Measurements from ENCODE around the gene CCDC38. TPM values are rescaled to one million over a fixed set of nuclear protein-coding genes. Genes with fewer than 3 reads are reported as not detected.

CCDC38 gene
- polyA plus RNA-seq, 1 donor from 2014 or later: not detected

GRCh38 chr12:95877622-95878021, 64.8 kb downstream of the CCDC38 start:
- Histone ChIP-seq H3K27me3 (ENCODE audit: insufficient read depth, low read depth, low read length) (no peaks in the 10 kb centered on the region), H3K9me3 (ENCODE audit: low read length) (no peaks in the 10 kb centered on the region), H2AFZ (ENCODE audit: low read depth, low read length) (no peak overlapping the region), H4K20me1 (ENCODE audit: insufficient read depth) (no peaks in the 10 kb centered on the region), H3K4me2 (ENCODE audit: low read length) (no peak overlapping the region), H3K4me3 (ENCODE audit: low read length) (no peak overlapping the region), H3K27ac (ENCODE audit: low read length) (no peak overlapping the region), H3K9me2 (ENCODE audit: insufficient read depth, low read length) (no peaks in the 10 kb centered on the region), H3K9ac (ENCODE audit: low read length) (no peak overlapping the region), H3K79me2 (replicated peaks; ENCODE audit: insufficient read depth, low read length) (no peaks in the 10 kb centered on the region), H3K36me3 (ENCODE audit: insufficient read depth, low read length) (no peaks in the 10 kb centered on the region), H3F3A (ENCODE audit: insufficient read depth, low read length, poor library complexity, severe bottlenecking) (no peaks in the 10 kb centered on the region)
- no peak for TF ChIP-seq RAD21 (conservative IDR thresholded peaks at IDR 0.05)
- TF ChIP-seq SMC3 (conservative IDR thresholded peaks at IDR 0.05; ENCODE audit: poor library complexity): no peak
- no peak for TF ChIP-seq TAF1 (IDR thresholded peaks at IDR 0.05; ENCODE audit: low read depth)
- TF ChIP-seq, protein P1, sequence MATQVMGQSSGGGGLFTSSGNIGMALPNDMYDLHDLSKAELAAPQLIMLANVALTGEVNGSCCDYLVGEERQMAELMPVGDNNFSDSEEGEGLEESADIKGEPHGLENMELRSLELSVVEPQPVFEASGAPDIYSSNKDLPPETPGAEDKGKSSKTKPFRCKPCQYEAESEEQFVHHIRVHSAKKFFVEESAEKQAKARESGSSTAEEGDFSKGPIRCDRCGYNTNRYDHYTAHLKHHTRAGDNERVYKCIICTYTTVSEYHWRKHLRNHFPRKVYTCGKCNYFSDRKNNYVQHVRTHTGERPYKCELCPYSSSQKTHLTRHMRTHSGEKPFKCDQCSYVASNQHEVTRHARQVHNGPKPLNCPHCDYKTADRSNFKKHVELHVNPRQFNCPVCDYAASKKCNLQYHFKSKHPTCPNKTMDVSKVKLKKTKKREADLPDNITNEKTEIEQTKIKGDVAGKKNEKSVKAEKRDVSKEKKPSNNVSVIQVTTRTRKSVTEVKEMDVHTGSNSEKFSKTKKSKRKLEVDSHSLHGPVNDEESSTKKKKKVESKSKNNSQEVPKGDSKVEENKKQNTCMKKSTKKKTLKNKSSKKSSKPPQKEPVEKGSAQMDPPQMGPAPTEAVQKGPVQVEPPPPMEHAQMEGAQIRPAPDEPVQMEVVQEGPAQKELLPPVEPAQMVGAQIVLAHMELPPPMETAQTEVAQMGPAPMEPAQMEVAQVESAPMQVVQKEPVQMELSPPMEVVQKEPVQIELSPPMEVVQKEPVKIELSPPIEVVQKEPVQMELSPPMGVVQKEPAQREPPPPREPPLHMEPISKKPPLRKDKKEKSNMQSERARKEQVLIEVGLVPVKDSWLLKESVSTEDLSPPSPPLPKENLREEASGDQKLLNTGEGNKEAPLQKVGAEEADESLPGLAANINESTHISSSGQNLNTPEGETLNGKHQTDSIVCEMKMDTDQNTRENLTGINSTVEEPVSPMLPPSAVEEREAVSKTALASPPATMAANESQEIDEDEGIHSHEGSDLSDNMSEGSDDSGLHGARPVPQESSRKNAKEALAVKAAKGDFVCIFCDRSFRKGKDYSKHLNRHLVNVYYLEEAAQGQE (IDR thresholded peaks at IDR 0.05; ENCODE audit: borderline replicate concordance): no peak
- TF ChIP-seq EZH2 (IDR thresholded peaks at IDR 0.05; ENCODE audit: borderline replicate concordance, insufficient read depth, low read length, poor library complexity, severe bottlenecking): no peak
- no peak for TF ChIP-seq EP300 (conservative IDR thresholded peaks at IDR 0.05; ENCODE audit: poor library complexity, severe bottlenecking)
- no peak for TF ChIP-seq MXI1 (conservative IDR thresholded peaks at IDR 0.05; ENCODE audit: poor library complexity, severe bottlenecking)
- no peak for TF ChIP-seq POLR2AphosphoS5 (IDR thresholded peaks at IDR 0.05)
- TF ChIP-seq CTCF (IDR thresholded peaks at IDR 0.05; ENCODE audit: poor library complexity, severe bottlenecking): no peak

GRCh38 chr12:95874452-95874851, 68.0 kb downstream of the CCDC38 start:
- TF ChIP-seq, protein P1 (IDR thresholded peaks at IDR 0.05; ENCODE audit: borderline replicate concordance): no peak
- TF ChIP-seq SMC3 (conservative IDR thresholded peaks at IDR 0.05; ENCODE audit: poor library complexity) (no peak), TAF1 (IDR thresholded peaks at IDR 0.05; ENCODE audit: low read depth) (no peak), MXI1 (conservative IDR thresholded peaks at IDR 0.05; ENCODE audit: poor library complexity, severe bottlenecking) (no peak), EZH2 (IDR thresholded peaks at IDR 0.05; ENCODE audit: borderline replicate concordance, insufficient read depth, low read length, poor library complexity, severe bottlenecking) (no peak), RAD21 (conservative IDR thresholded peaks at IDR 0.05) (no peak), CTCF (IDR thresholded peaks at IDR 0.05; ENCODE audit: poor library complexity, severe bottlenecking) (no peak), POLR2AphosphoS5 (IDR thresholded peaks at IDR 0.05) (no peak), EP300 (conservative IDR thresholded peaks at IDR 0.05; ENCODE audit: poor library complexity, severe bottlenecking) (no peak)
- H3K9me3 ChIP-seq (ENCODE audit: low read length): no peaks in the 10 kb centered on the region
- no peaks in the 10 kb centered on the region for H3K9me2 ChIP-seq (ENCODE audit: insufficient read depth, low read length)
- no peak overlapping the region for H3K4me3 ChIP-seq (ENCODE audit: low read length)
- H3K4me2 ChIP-seq (ENCODE audit: low read length): no peak overlapping the region
- no peaks in the 10 kb centered on the region for H3K27me3 ChIP-seq (ENCODE audit: insufficient read depth, low read depth, low read length)
- no peak overlapping the region for H3K27ac ChIP-seq (ENCODE audit: low read length)
- H3K36me3 ChIP-seq (ENCODE audit: insufficient read depth, low read length): peaks cover 4% of the 10 kb centered on the region
- H3F3A ChIP-seq (ENCODE audit: insufficient read depth, low read length, poor library complexity, severe bottlenecking): no peaks in the 10 kb centered on the region
- no peak overlapping the region for H3K9ac ChIP-seq (ENCODE audit: low read length)
- H2AFZ ChIP-seq (ENCODE audit: low read depth, low read length): no peak overlapping the region
- H4K20me1 ChIP-seq (ENCODE audit: insufficient read depth): no peaks in the 10 kb centered on the region
- H3K79me2 ChIP-seq (replicated peaks; ENCODE audit: insufficient read depth, low read length): no peaks in the 10 kb centered on the region

Data from neural cell (in vitro differentiated cells).